Measurements from ENCODE around the gene GRIN3B. TPM values are rescaled to one million over a fixed set of nuclear protein-coding genes. Genes with fewer than 3 reads are reported as not detected.

GRIN3B gene
- total and polyA plus RNA-seq, 2 of the 8 experiments (the other 6 are each of a cell fraction or from before 2014, with no cell fraction given) = 0.45 to 1.0 TPM

DNA sequence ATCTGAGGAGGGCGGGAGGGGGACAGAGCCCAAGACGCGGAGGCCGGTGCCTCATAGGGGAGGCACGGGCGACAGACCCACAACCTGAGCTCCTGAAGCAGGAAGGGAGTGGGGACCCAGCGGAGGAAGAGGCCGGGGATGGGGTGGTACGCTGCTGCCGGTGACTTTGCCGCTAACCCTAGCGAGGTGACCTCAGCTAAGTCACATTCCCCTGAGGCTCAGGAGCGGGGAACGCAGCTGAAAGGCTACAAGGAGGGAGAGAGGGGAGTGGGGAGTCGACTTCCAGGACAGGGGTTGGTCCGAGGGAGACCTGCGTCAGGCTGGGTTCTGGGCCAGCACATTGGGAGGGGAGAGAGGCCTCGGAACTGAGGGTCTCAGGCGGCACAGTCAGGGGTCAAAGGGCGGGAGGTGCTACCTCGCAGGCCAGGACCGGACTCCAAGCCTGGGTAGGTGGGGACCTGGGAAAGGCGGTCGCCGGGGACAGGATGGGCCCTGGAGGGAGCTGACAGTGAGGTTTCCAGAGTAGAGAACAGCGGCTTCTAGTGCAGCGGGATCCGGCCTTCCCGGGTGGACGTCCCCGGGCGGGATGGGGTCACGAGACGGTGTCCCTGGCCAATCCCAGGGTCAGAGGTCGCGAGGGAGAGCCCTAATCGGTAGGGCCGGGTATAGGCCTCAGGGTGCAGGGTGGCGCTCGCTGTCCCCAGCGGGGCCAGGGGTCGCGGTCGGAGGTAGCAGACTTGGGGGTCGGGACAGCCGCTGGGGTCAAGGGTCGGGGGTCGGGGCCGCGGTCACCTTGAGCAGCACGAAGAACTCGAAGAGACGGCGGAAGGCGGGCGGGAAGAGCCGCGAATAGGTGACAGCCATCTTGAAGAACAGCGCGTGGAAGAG lies 20.0 kb downstream of the GRIN3B start:
- Histone ChIP-seq H2AK5ac (ENCODE audit: low read depth, low read length) (0 out of 2 replicates have a peak overlapping the region, but pooled peaks have one; percentile 5), H3K4ac (replicated peaks; ENCODE audit: insufficient read length, low read depth, low read length) (no peak overlapping the region), H2BK120ac (replicated peaks; ENCODE audit: low read depth, low read length) (no peak overlapping the region), H4K20me1 (replicated peaks in 1 of 2; ENCODE audit: control insufficient read depth in 1 of 2, insufficient read depth in 2 of 2, low read length in 2 of 2) (peaks cover 30 to 42% of the 10 kb centered on the region in 2 experiments), H3K23ac (ENCODE audit: insufficient read length) (no peak overlapping the region), H2BK5ac (ENCODE audit: low read depth, low read length) (peak overlapping the region; percentile 97; the same call in 1 of the 2 replicates), H2BK15ac (ENCODE audit: low read length) (peak overlapping the region; percentile 61; the same call in 1 of the 2 replicates), H3K4me3 (ENCODE audit: extremely low read depth in 1 of 4, insufficient read depth in 2 of 4, low read depth in 3 of 4, low read length in 4 of 4) (peak overlapping the region; percentile 84 to 97 (median 94)), H3K9me3 (ENCODE audit: insufficient read depth in 2 of 2, low read depth in 1 of 2, low read length in 1 of 2) (no peaks in the 10 kb centered on the region), H3K18ac (ENCODE audit: extremely low read depth, low read length) (no peak overlapping the region; the same call in 1 of the 2 replicates), H3K27me3 (replicated peaks in 1 of 4; ENCODE audit: control insufficient read depth in 3 of 4, extremely low read depth in 1 of 4, insufficient read depth in 3 of 4, low read length in 3 of 4) (no peaks in the 10 kb centered on the region), H4K91ac (replicated peaks; ENCODE audit: insufficient read length, low read length) (peak overlapping the region; percentile 77), H3K79me1 (ENCODE audit: low read depth, low read length) (peaks cover 21% of the 10 kb centered on the region), H4K8ac (ENCODE audit: extremely low read depth, insufficient read depth, low read length) (peak overlapping the region; percentile 92; the same call in 1 of the 2 replicates), H2BK12ac (ENCODE audit: low read depth, low read length) (no peak overlapping the region), H3K36me3 (ENCODE audit: control insufficient read depth in 2 of 4, insufficient read depth in 4 of 4, low read length in 3 of 4) (no peaks in the 10 kb centered on the region), H2BK20ac (ENCODE audit: low read length) (no peak overlapping the region), H4K5ac (ENCODE audit: insufficient read length, low read depth, low read length) (no peak overlapping the region), H3K23me2 (ENCODE audit: low read depth, low read length) (peaks cover 9% of the 10 kb centered on the region), H3K56ac (replicated peaks; ENCODE audit: insufficient read length, low read depth, low read length) (peak overlapping the region; percentile 42), H3K79me2 (ENCODE audit: control insufficient read depth in 1 of 2, insufficient read depth in 2 of 2, low read length in 2 of 2) (peaks cover 34 to 57% of the 10 kb centered on the region in 2 experiments), H2AFZ (ENCODE audit: low read length) (no peak overlapping the region), H3K9ac (replicated peaks in 1 of 4; ENCODE audit: extremely low read depth in 1 of 4, low read depth in 3 of 4, low read length in 3 of 4) (peak overlapping the region; percentile 69 to 82 (median 76)), H3K4me1 (replicated peaks in 1 of 4; ENCODE audit: control insufficient read depth in 3 of 4, insufficient read depth in 4 of 4, low read length in 3 of 4) (peaks cover 0 to 37% (median 25%) of the 10 kb centered on the region in 4 experiments; a peak in 5 of 7 replicates), H3K4me2 (ENCODE audit: insufficient read depth in 1 of 2, low read depth in 2 of 2, low read length in 2 of 2) (peak overlapping the region; percentile 93 to 98), H3K14ac (ENCODE audit: insufficient read length) (no peak overlapping the region), H3K27ac (ENCODE audit: low read depth, low read length) (peak overlapping the region; percentile 96)
- FAIRE-seq (no peak), DNase-seq (ENCODE audit: low read depth in 1 of 2, low spot score in 2 of 2) (no peak)
- TF ChIP-seq SIX5 (IDR thresholded peaks at IDR 0.05; ENCODE audit: low read depth, low read length) = no peak
- no peak for TF ChIP-seq CEBPB (IDR thresholded peaks at IDR 0.05; ENCODE audit: low read depth, low read length)
- TF ChIP-seq PHF8 (conservative IDR thresholded peaks at IDR 0.05; ENCODE audit: low read depth, low read length) = no peak
- no peak for TF ChIP-seq MAFK (IDR thresholded peaks at IDR 0.05; ENCODE audit: low read depth, low read length)
- 16% methylated on average over 47 of the region's 60 CpGs; no CpG with 5 or more reads in 1 of the 2 experiments for WGBS, 2 experiments (ENCODE audit: extremely low coverage in 1 of 2, insufficient coverage in 1 of 2, insufficient read length in 1 of 2, insufficient replicate concordance in 2 of 2, low coverage in 1 of 2, low lambda C conversion rate in 2 of 2, missing lambda C conversion rate in 1 of 2)
- POLR2A ChIA-PET (ENCODE audit: partially characterized antibody) = interaction anchor here (0.7 to 6.4 kb wide), 17 partner anchors 9 to 201 kb away, joined by 3 to 125 read pairs (median 4); partner anchors contain the start of genes ABCA7, ARHGAP45 and CNN2
- CTCF ChIA-PET (ENCODE audit: partially characterized antibody) = interaction anchor here (0.7 to 2.3 kb wide), 11 partner anchors 9 to 97 kb away, joined by 3 to 8 read pairs (median 4); no protein-coding TSS in a partner anchor

Measured in H1 (cell line).